HCT116 (cell line): ENCODE results near the gene BCAS4. TPM values are rescaled to one million over a fixed set of nuclear protein-coding genes. Genes with fewer than 3 reads are reported as not detected.

Experiments used
- ATAC-seq: fragments of 200-7000 bp; cut with Tn5 transposase; 2 replicates; pipeline ENCODE4 v1.9.1; 2020; ENCODE audit warnings: mild to moderate bottlenecking, moderate library complexity
- BruUV-seq: library from RNA; stranded (reverse); fragments of 400-500 nt; replicated peaks from 2 replicates; lab custom pipeline; 2021; lab: Mats Ljungman, UMichigan
- CTCF ChIA-PET: fragments of 300-600 bp; sonication (Branson Sonifier 250); formaldehyde crosslinking; loops from one replicate; lab custom pipeline; 2021; ENCODE audit warnings: antibody characterized with exemption; lab: Charles Lee
- POLR2A ChIA-PET: fragments of 300-600, 350-600 bp; sonication (Branson Sonifier 250); formaldehyde crosslinking; loops from one replicate; lab custom pipeline; 2021; ENCODE audit warnings: antibody characterized with exemption; lab: Charles Lee
- RAD21 ChIA-PET, 2 experiments: fragments of 300-600 bp; sonication (Branson Sonifier 250); formaldehyde crosslinking; loops; one replicate each; lab custom pipeline; 2023; ENCODE audit warnings: low total read pairs in 2 of 2; ENCODE audit not compliant: uncharacterized antibody in 2 of 2, unreplicated experiment in 2 of 2, low non-redundant PET in 1 of 2; lab: Charles Lee
- DNase-seq: peaks from one replicate; pipeline ENCODE4 v3.0.0-alpha.2; 2010; ENCODE audit warnings: low read depth, low spot score
- H2AFZ ChIP-seq: fragments of 200-600 bp; shearing (Covaris generic), sonication (generic); 2 replicates; pipeline ENCODE4 v1.6.1; 2017; ENCODE audit warnings: low read depth, mixed run types, mixed read lengths, antibody characterized with exemption, low read length; ENCODE audit not compliant: poor library complexity, severe bottlenecking
- H3K27ac ChIP-seq: 2 replicates; pipeline ENCODE4 v1.5.1; 2012; ENCODE audit warnings: low read depth, low read length
- H3K27me3 ChIP-seq: fragments of 200-600 bp; sonication (generic); 2 replicates; pipeline ENCODE4 v1.6.1; 2016; ENCODE audit warnings: mixed run types, low read length, mixed read lengths; ENCODE audit not compliant: insufficient read depth
- H3K36me3 ChIP-seq, 2 experiments: fragments of 200-500 bp in 1 of 2; fragments of 200-600 bp in 1 of 2; sonication (Bioruptor generic) in 1 of 2; sonication (generic) in 1 of 2; 2 replicates each; pipeline versions ENCODE4 v1.5.1 to v1.6.1; 2014 to 2016; ENCODE audit warnings: low read length in 2 of 2, inconsistent platforms in 1 of 2, mixed read lengths in 1 of 2, mixed run types in 1 of 2; ENCODE audit not compliant: insufficient read depth in 2 of 2, control insufficient read depth in 1 of 2
- H3K4me1 ChIP-seq, 2 experiments: fragments of 200-600 bp in 1 of 2; sonication (generic) in 1 of 2; 2 replicates each; pipeline versions ENCODE4 v1.5.1 to v1.6.1; 2012 to 2017; ENCODE audit warnings: low read length in 2 of 2, inconsistent platforms in 1 of 2, mild to moderate bottlenecking in 1 of 2, mixed read lengths in 1 of 2, mixed run types in 1 of 2, moderate library complexity in 1 of 2; ENCODE audit not compliant: insufficient read depth in 2 of 2, control insufficient read depth in 1 of 2
- H3K4me2 ChIP-seq: fragments of 200-600 bp; sonication (generic); 2 replicates; pipeline ENCODE4 v1.6.1; 2017; ENCODE audit warnings: mixed run types, low read length, mixed read lengths
- H3K4me3 ChIP-seq, 2 experiments: fragments of 200-600 bp in 1 of 2; sonication (generic) in 1 of 2; replicated peaks in 1 of 2; 2 replicates each; pipeline ENCODE4 v1.5.1; 2011 to 2016; ENCODE audit warnings: low read length in 2 of 2, control low read depth in 1 of 2, low read depth in 1 of 2, mild to moderate bottlenecking in 1 of 2, mixed read lengths in 1 of 2, mixed run types in 1 of 2
- H3K79me2 ChIP-seq: fragments of 200-600 bp; sonication (generic); 2 replicates; pipeline ENCODE4 v1.6.1; 2017; ENCODE audit warnings: mild to moderate bottlenecking, mixed run types, low read length, moderate library complexity, mixed read lengths; ENCODE audit not compliant: insufficient read depth
- H3K9ac ChIP-seq: fragments of 200-600 bp; sonication (generic); 2 replicates; pipeline ENCODE4 v1.6.1; 2016; ENCODE audit warnings: low read length, mixed read lengths
- H3K9me2 ChIP-seq: fragments of 200-600 bp; sonication (generic), shearing (Covaris generic); 2 replicates; pipeline ENCODE4 v1.6.1; 2017; ENCODE audit warnings: mixed run types, mild to moderate bottlenecking, moderate library complexity; ENCODE audit not compliant: insufficient read depth
- H3K9me3 ChIP-seq, 2 experiments: fragments of 200-500 bp in 1 of 2; fragments of 200-600 bp in 1 of 2; sonication (Bioruptor generic) in 1 of 2; sonication (generic) in 1 of 2; 2 replicates each; pipeline ENCODE4 v1.6.1; 2014 to 2017; ENCODE audit warnings: low read length in 2 of 2, mixed read lengths in 2 of 2, inconsistent platforms in 1 of 2, low read depth in 1 of 2, mild to moderate bottlenecking in 1 of 2, mixed run types in 1 of 2, moderate library complexity in 1 of 2; ENCODE audit not compliant: control insufficient read depth in 1 of 2, insufficient read depth in 1 of 2
- H4K20me1 ChIP-seq: fragments of 200-600 bp; sonication (generic), shearing (Covaris generic); 2 replicates; pipeline ENCODE4 v1.6.1; 2017; ENCODE audit warnings: mixed run types, mild to moderate bottlenecking, moderate library complexity; ENCODE audit not compliant: insufficient read depth
- ATF3 ChIP-seq: IDR thresholded peaks from 2 replicates; pipeline ENCODE4 v1.6.1; 2012
- CBX3 ChIP-seq: IDR thresholded peaks from 2 replicates; pipeline ENCODE4 v1.6.1; 2012; ENCODE audit warnings: low read depth
- CTCF ChIP-seq, 3 experiments: fragments of 200-600 bp in 1 of 3; sonication (generic) in 1 of 3; IDR thresholded peaks in 2 of 3; conservative IDR thresholded peaks in 1 of 3; 2 replicates each; pipeline ENCODE4 v1.5.1; 2012 to 2017; ENCODE audit warnings: low read depth in 2 of 3, low read length in 2 of 3, antibody characterized with exemption in 1 of 3, borderline replicate concordance in 1 of 3, control low read depth in 1 of 3, mild to moderate bottlenecking in 1 of 3, mixed read lengths in 1 of 3, mixed run types in 1 of 3, moderate library complexity in 1 of 3; ENCODE audit not compliant: insufficient read depth in 1 of 3
- EGR1 ChIP-seq: IDR thresholded peaks from 2 replicates; pipeline ENCODE4 v1.6.1; 2012; ENCODE audit warnings: low read depth
- EZH2 ChIP-seq: fragments of 200-600 bp; sonication (generic); IDR thresholded peaks from 2 replicates; pipeline ENCODE4 v1.6.1; 2017; ENCODE audit warnings: antibody characterized with exemption, mixed run types
- EZH2phosphoT487 ChIP-seq: fragments of 200-600 bp; IDR thresholded peaks from 2 replicates; pipeline ENCODE4 v1.6.1; 2018; ENCODE audit warnings: antibody characterized with exemption, borderline replicate concordance
- POLR2AphosphoS5 ChIP-seq: IDR thresholded peaks from 2 replicates; pipeline ENCODE4 v1.6.1; 2011; ENCODE audit warnings: mild to moderate bottlenecking, low read depth, low read length, moderate library complexity
- SP1 ChIP-seq: IDR thresholded peaks from 2 replicates; pipeline ENCODE4 v1.6.1; 2012; ENCODE audit warnings: low read depth
- ZBTB33 ChIP-seq: IDR thresholded peaks from 2 replicates; pipeline ENCODE4 v1.6.1; 2011; ENCODE audit warnings: mild to moderate bottlenecking, low read length, moderate library complexity; ENCODE audit not compliant: insufficient replicate concordance; ENCODE audit errors: extremely low read depth
- ZFX ChIP-seq: fragments of 450-650 bp; IDR thresholded peaks from 2 replicates; pipeline ENCODE4 v1.6.1; 2017
- ZNF274 ChIP-seq: fragments of 200-500 bp; sonication (Bioruptor generic); IDR thresholded peaks from 2 replicates; pipeline ENCODE4 v1.6.1; 2014; ENCODE audit warnings: mild to moderate bottlenecking, low read depth, low read length, inconsistent platforms
- intact Hi-C: fragments of 100-400 bp; cut with micrococcal nuclease; formaldehyde crosslinking; loops from 2 replicates; pipeline ENCODE4 v1.10.0; 2022
- total RNA-seq: library from RNA; stranded (reverse); gene quantifications from one replicate; pipeline ENCODE4 v1.2.1, GENCODE V29; 2021; ENCODE audit not compliant: unreplicated experiment

BCAS4 gene
- total RNA-seq, 1 experiment from 2014 or later, result 18.9 TPM

GRCh38 chr20:50817776-50818172, 22.9 kb downstream of the BCAS4 start:
- Histone ChIP-seq H3K79me2 (no peaks in the 10 kb centered on the region), H3K4me3 (no peak overlapping the region), H3K4me2 (peak overlapping the region; percentile 49), H4K20me1 (no peaks in the 10 kb centered on the region), H3K9ac (peak overlapping the region; percentile 44), H3K9me3 (no peaks in the 10 kb centered on the region), H3K9me2 (no peaks in the 10 kb centered on the region), H3K27ac (peak overlapping the region; percentile 49), H2AFZ (peak overlapping the region; percentile 98), H3K36me3 (no peaks in the 10 kb centered on the region), H3K27me3 (no peaks in the 10 kb centered on the region), H3K4me1 (peaks cover 11 to 12% of the 10 kb centered on the region in 2 experiments; a peak in 3 of 4 replicates)
- BruUV-seq, result TSS peak; percentile 69
- DNase-seq, result no peak
- no peak for ATAC-seq
- ChIA-PET RAD21 (interaction anchor here in 1 of 2 experiments (1.0 kb wide), 1 partner anchor 23 kb away, joined by 3 read pairs; the partner anchor contains the start of gene BCAS4), CTCF (interaction anchor here (1.0 to 2.3 kb wide), 4 partner anchors 11 to 112 kb away, joined by 3 to 16 read pairs (median 7); partner anchors contain the start of gene BCAS4), POLR2A (interaction anchor here (1.0 to 1.5 kb wide), 3 partner anchors 26 to 140 kb away, joined by 3 to 8 read pairs (median 4); partner anchors contain the start of genes DPM1 and MOCS3)
- intact Hi-C loops, result loop anchor here (1.0 kb wide), 1 partner anchor 112 kb away; no protein-coding TSS in a partner anchor
- no peak for TF ChIP-seq ZBTB33
- TF ChIP-seq CBX3, result no peak
- TF ChIP-seq EZH2phosphoT487, result no peak
- no peak for TF ChIP-seq ZFX
- no peak for TF ChIP-seq CTCF (IDR thresholded peaks at IDR 0.05 in 2 of 3, conservative IDR thresholded peaks at IDR 0.05 in 1 of 3; ENCODE audit: borderline replicate concordance in 1 of 3, insufficient read depth in 1 of 3, low read depth in 2 of 3, low read length in 2 of 3)
- no peak for TF ChIP-seq SP1
- no peak for TF ChIP-seq EZH2
- TF ChIP-seq ATF3, result no peak
- no peak for TF ChIP-seq ZNF274
- no peak for TF ChIP-seq EGR1
- TF ChIP-seq POLR2AphosphoS5, result no peak
